ENCODE data around the gene RAB11B.
"Not testable (repeated sequence)": the region's sequence is repeated elsewhere in the genome, so short reads cannot be mapped to it uniquely, and the experiment has no call there.

RAB11B gene

DNA sequence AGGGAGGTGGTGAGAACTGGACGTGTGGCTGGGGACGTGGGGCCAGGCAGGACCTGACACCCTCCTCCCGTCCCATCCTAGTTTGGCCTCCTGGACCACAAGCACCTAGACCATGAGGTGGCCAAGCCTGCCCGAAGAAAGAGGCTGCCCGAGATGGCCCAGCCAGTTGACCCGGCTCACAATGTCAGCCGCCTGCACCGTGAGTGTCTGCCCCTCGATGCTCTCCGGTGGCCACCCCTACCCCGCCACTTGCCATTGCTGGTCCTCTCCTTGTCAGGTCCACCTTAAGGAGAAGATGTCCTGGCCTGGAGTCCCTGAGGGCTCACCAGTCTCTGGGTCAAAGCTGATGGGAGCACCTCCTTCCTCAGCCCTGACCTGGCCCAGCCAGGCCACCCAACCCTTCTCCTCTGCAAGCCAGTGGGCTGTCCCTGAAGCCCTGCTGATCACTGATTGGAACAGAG, 24.0 kb upstream of the RAB11B start:
- TF ChIP-seq, protein P1, sequence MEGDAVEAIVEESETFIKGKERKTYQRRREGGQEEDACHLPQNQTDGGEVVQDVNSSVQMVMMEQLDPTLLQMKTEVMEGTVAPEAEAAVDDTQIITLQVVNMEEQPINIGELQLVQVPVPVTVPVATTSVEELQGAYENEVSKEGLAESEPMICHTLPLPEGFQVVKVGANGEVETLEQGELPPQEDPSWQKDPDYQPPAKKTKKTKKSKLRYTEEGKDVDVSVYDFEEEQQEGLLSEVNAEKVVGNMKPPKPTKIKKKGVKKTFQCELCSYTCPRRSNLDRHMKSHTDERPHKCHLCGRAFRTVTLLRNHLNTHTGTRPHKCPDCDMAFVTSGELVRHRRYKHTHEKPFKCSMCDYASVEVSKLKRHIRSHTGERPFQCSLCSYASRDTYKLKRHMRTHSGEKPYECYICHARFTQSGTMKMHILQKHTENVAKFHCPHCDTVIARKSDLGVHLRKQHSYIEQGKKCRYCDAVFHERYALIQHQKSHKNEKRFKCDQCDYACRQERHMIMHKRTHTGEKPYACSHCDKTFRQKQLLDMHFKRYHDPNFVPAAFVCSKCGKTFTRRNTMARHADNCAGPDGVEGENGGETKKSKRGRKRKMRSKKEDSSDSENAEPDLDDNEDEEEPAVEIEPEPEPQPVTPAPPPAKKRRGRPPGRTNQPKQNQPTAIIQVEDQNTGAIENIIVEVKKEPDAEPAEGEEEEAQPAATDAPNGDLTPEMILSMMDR (conservative IDR thresholded peaks at IDR 0.05), result no peak
- H3K27ac ChIP-seq, result no peak overlapping the region

DNA sequence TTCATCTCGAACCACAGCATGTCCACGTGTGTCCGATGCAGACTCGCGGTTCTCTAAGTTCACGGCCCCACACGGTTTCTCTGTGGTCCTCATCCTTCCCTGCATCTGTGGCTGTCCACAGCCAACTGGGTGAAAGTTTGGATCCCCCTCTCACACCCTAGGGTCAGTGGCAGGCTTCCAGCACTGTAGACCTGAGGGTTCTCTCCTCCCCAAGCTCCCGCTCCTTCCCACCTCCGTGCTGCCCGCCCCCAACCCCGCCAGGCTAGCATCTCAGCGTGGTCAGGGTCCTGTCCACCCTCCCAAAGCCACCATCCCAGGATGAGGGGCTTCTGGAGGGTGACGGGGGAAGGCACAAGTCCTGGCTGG, 23.2 kb upstream of the RAB11B start:
- H3K27ac ChIP-seq, result 0 out of 2 replicates have a peak overlapping the region, but pooled peaks have one; percentile 3

DNA sequence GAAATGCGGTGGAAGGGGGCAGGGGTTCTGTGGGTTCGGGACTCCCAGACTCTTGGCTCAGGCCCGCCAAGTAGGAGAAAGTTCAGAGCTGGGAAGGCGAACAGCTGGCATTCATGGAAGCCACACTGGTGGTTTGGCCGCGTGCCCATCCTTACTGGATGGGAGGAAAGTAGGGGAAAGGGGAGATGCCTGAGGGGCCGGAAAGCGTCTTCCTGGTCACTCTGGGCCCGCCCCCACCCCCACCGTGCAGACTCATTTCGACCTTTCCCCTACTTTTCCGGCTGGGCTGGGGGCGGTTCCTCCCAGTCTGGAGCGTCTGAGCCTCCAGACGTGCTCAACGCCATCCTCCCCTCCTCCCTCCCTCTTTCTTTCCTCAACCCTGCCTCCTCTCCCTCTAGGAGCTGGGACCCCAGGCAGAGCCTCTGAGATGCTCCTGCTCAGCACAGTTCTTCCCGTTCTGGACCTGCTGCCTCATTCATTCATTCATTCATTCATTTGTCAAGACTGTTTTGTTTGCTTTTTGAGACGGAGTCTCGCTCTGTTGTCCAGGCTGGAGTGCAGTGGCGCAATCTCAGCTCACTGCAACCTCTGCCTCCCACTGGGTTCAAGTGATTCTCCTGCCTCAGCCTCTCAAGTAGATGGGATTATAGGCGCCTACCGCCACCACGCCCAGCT, 22.7 kb upstream of the RAB11B start:
- no peak for TF ChIP-seq ZFX (IDR thresholded peaks at IDR 0.05)
- TF ChIP-seq, protein P1 (conservative IDR thresholded peaks at IDR 0.05), result no peak
- 0 out of 2 replicates have a peak overlapping the region, but pooled peaks have one; percentile 3 for H3K27ac ChIP-seq

More for the DNA sequence above, 23.2 kb upstream of the RAB11B start:
- TF ChIP-seq ZFX (IDR thresholded peaks at IDR 0.05), result no peak

DNA sequence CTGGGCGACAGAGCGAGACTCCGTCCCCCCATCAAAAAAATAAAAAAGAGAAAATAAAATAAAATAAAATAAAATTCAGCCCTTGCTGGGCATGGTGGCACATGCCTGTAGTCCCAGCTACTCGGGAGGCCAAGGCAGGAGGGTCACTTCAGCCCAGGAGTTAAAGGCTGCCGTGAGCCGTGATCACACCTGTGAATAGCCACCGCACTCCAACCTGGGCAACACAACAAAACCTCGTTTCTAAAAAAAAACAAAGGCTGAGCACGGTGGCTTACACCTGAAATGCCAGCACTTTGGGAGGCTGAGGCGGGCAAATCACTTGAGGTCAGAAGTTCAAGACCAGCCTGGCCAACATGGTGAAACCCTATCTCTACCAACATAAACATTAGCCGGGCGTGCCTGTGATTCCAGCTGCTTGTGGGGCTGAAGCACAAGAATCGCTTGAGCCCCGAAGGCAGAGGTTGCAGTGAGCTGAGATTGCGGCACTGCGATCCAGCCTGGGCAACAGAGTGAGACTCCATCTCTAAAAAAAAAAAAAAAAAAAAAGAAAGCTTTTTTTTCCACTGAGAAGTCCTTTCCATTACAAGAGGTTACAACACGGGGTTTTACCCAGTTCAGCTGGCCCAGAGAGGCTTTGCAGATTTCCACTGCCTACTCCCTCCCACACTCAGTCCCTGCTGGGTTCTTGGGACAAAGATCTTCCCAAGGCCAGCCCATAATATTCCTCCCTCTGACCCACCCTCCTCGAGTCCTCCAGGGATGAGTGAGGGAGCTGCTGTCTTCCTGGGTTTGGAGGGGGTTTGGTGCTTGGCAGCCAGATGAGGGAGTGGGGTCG, 19.8 kb upstream of the RAB11B start:
- TF ChIP-seq, protein P1 (conservative IDR thresholded peaks at IDR 0.05), result no peak
- no peak for TF ChIP-seq ZFX (IDR thresholded peaks at IDR 0.05)
- no peak overlapping the region for H3K27ac ChIP-seq

DNA sequence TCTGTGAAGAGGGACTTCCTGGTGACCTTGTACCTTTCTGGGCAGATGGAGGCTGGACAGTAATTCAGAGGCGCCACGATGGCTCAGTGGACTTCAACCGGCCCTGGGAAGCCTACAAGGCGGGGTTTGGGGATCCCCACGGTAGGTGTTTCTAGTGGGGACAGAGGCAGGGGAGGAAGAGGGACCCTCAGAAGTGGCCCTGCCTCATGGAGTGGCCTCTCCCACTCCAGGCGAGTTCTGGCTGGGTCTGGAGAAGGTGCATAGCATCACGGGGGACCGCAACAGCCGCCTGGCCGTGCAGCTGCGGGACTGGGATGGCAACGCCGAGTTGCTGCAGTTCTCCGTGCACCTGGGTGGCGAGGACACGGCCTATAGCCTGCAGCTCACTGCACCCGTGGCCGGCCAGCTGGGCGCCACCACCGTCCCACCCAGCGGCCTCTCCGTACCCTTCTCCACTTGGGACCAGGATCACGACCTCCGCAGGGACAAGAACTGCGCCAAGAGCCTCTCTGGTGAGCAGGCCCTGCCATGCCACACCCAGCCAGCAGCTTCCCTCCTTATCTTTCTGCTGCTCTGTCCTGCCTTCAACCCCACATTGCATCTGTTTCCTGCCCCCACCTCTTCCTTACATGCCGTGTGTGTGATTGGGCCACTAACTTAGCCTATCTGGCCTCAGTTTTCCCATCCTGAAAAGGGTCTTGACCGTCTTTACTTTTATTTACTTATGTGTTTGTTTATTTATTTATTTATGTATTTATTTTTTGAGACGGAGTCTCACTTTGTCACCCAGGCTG, 19.0 kb upstream of the RAB11B start:
- no peak overlapping the region for H3K27ac ChIP-seq
- TF ChIP-seq, protein P1 (conservative IDR thresholded peaks at IDR 0.05), result no peak
- no peak for TF ChIP-seq ZFX (IDR thresholded peaks at IDR 0.05)

DNA sequence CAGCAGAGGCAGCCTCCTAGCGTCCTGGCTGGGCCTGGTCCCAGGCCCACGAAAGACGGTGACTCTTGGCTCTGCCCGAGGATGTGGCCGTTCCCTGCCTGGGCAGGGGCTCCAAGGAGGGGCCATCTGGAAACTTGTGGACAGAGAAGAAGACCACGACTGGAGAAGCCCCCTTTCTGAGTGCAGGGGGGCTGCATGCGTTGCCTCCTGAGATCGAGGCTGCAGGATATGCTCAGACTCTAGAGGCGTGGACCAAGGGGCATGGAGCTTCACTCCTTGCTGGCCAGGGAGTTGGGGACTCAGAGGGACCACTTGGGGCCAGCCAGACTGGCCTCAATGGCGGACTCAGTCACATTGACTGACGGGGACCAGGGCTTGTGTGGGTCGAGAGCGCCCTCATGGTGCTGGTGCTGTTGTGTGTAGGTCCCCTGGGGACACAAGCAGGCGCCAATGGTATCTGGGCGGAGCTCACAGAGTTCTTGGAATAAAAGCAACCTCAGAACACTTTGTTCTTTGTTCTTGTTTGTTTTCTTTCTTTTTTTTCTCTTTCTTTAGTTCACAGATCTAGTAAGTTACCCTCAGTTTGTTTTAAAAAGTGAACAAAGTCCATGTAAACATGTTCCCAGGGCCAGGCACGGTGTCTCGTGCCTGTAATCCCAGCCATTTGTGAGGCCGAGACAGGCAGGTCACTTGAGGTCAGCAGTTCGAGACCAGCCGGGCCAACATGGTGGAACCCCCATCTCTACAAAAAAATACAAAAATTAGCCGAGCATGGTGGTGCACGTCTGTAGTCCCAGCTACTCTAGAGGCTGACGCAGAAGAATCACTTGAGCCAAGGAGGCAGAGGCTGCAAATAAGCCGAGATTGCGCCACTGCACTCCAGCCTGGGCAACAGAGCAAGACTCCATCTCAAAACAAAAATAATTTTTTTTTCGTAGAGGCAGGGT, 16.0 kb upstream of the RAB11B start:
- TF ChIP-seq, protein P1 (conservative IDR thresholded peaks at IDR 0.05), result no peak
- TF ChIP-seq ZFX (IDR thresholded peaks at IDR 0.05), result no peak

DNA sequence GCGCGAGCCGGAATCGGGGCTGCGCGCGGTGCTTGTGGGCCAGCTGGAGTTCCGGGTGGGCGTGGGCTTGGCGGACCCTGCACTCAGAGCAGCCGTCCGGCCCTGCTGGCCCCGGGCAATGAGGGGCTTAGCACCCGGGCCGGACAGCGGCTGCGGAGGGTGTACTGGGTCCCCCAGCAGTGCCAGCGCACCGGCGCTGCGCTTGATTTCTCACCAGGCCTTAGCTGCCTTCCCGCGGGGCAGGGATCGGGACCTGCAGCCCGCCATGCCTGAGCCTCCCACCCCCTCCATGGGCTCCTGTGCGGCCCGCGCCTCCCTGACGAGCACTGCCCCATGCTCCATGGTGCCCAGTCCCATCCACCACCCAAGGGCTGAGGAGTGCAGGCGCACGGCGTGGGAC, 14.4 kb upstream of the RAB11B start:
- peak overlapping the region; percentile 61; the same call in 1 of the 2 replicates for H3K27ac ChIP-seq

More for the DNA sequence above, 16.0 kb upstream of the RAB11B start:
- H3K27ac ChIP-seq, result peak overlapping the region; percentile 61

DNA sequence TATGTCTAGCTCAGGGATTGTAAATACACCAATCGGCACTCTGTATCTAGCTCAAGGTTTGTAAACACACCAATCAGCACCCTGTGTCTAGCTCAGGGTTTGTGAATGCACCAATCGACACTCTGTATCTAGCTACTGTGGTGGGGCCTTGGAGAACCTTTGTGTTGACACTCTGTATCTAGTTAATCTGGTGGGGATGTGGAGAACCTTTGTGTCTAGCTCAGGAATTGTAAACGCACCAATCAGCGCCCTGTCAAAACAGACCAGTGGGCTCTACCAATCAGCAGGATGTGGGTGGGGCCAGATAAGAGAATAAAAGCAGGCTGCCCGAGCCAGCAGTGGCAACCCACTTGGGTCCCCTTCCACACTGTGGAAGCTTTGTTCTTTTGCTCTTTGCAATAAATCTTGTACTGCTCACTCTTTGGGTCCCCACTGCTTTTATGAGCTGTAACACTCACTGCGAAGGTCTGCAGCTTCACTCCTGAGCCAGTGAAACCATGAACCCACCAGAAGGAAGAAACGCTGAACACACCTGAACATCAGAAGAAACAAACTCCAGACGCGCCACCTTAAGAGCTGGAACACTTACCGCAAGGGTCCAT, 13.7 kb upstream of the RAB11B start:
- H3K27ac ChIP-seq, result not testable (repeated sequence)
